ENCODE data around the gene KCNE2.

DNA sequence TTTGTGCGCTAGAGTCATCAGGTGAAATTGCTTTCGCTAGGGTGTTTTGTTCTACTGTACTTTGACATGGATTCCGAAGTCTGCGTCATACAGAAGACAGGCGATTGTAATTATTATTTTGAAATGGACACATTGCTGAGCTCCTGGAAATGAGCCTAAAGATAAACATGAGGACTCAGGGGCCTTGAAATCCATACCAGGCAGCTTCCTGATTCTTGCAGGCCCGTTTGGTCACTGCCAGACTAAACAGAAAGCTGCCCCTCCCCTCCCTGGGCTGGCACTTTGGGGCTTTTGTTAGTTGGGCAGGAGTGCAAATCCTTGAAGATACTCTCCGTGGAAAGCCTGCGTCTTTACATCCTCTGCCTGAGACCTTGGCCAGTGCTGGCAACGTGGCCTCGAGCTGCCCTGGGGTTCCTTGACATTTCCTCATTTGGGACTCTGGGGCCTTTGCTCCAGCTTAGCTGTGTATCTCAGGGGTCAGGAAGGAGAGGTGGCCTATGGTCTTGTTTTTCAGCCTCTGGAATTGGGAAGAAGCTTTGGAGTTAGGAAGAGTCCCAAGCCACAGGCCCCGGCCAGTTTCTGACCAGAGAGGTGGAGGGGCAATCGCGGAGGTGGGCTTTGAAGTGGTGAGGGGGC is 26.9 kb upstream of the KCNE2 start:
- TF ChIP-seq, protein P1, sequence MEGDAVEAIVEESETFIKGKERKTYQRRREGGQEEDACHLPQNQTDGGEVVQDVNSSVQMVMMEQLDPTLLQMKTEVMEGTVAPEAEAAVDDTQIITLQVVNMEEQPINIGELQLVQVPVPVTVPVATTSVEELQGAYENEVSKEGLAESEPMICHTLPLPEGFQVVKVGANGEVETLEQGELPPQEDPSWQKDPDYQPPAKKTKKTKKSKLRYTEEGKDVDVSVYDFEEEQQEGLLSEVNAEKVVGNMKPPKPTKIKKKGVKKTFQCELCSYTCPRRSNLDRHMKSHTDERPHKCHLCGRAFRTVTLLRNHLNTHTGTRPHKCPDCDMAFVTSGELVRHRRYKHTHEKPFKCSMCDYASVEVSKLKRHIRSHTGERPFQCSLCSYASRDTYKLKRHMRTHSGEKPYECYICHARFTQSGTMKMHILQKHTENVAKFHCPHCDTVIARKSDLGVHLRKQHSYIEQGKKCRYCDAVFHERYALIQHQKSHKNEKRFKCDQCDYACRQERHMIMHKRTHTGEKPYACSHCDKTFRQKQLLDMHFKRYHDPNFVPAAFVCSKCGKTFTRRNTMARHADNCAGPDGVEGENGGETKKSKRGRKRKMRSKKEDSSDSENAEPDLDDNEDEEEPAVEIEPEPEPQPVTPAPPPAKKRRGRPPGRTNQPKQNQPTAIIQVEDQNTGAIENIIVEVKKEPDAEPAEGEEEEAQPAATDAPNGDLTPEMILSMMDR (conservative IDR thresholded peaks at IDR 0.05), result no peak
- no peak for TF ChIP-seq ZFX (IDR thresholded peaks at IDR 0.05)
